Activated T-cell treated with anti-CD3 and anti-CD28 coated beads for 48 hours (primary cell): Measurements from ENCODE around the gene MYH2.

ENCODE experiments used
- DNase-seq: peaks from one replicate; pipeline ENCODE4 v3.0.0-alpha.2; 2020; ENCODE audit warnings: low read depth

MYH2 gene

DNA sequence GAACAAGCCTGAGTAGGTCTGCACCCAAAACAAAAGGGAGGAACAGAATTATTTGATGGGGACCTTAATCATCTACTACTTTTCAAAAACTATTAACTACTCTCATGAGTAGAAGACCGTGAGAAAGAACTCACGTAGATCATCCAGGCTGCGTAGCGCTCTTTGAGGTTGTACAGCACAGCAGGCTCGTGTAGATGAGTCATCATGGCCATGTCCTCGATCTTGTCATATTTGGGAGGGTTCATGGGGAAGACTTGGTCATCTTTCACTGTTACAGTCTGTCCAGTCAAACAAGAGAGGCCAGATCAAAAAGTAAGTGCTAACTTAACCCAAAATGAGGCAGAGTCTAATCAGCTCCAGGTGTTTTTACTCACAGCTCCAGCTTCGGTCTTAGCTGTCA, 33.4 kb downstream of the MYH2 start:
- no peak for DNase-seq

DNA sequence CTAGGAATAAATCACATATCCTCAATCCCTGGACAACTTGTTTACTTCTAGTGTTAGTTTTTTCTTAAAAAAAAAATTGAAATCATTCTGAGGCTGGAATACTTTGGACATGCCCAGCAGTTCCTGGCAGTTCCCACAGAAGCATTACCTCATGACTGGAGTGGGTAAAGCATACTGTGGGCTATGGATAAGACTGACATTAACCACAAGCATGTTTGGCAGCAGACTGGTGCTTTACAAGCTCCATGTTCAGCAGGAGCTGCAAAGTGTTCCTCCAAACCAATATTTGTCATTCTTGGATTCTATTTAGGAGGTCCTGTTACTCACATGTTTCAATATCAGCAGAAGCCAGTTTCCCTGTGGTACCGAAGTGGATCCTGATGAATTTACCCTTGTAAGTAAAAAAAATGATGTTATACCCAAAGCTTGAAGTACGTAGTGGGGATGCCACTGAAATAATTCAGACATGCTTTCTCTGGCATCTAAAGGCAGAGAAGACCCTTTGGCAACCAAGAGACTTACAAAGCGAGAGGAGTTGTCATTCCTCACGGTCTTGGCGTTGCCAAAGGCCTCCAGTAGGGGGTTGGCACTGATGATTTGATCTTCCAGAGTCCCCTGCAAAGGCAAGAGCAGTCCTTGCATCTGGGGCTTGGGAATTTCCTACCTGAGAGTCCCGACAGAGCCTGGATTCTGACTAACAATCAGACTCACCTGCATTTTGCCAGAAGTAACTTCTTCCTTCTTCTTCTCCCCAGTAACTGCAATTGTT, 36.0 kb downstream of the MYH2 start:
- no peak for DNase-seq

DNA sequence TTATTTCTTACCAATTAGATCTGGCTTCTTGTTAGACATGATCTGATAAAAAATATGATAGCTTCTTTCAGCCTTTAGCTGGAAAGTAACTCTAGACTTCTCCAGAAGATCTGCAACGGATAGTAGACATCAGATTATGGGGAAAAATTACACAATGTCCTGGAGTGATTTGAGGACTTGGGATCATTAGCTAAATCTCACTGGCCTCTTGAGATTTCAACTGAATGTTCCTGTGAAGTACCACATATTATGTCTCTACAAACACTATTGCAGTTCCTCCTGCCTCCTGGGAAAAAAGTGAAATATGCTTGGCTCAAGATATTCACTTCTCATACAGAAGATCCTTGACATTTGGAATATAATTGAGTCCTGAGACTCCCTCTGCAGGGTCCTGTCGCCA, 36.6 kb downstream of the MYH2 start:
- DNase-seq = no peak

DNA sequence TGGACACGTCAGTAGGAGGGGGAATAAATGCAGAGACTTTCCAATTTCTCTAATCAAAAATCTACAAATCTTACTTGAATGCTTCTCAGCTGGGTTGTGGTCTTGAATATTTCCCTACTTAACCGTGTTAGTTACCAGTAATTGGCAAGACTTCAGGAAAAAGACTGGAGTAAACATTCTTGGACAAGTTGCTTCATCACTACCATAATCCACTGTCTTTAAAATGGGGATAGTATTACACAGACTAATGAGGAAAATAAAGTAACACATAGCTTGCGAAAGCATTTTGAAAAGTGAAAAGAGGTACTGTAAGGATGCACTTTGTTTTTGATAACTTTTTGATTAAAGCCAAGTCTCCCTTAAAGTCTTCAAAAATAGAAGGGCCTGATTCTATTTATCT, 49.5 kb downstream of the MYH2 start:
- no peak for DNase-seq

DNA sequence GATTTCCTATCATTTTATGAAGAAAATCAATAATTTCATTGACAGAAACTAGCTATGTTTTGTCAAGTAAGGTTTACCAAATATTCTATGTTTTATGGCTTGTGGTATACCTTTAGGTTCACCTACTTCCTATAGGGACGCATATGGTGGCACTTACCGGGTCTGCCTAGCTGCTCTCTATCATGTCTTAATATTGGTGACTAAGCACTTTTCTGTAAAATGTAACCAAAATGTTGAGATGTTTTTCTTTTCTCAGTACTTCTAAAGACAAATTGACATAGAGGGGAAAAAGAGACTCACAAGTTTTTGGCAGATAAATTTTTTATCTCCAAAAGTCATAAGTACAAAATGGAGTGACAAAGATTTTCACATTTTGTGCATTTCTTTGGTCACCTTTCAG, 57.5 kb downstream of the MYH2 start:
- DNase-seq = no peak

DNA sequence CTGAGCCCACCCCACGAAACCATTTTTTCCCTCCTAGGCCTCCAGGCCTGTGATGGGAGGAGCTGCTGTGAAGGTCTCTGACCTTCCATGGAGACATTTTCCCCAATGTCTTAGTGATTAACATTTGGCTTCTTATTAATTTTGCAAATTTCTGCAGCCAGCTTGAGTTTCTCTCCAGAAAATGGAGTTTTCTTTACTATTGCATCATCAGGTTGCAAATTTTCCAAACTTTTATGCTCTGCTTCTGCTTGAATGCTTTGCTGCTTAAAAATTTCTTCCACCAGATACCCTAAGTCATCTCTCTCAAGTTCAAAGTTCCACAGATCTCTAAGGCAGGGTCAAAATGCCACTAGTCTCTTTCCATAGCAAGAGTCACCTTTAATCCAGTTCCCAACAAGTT, 67.2 kb downstream of the MYH2 start:
- no peak for DNase-seq

DNA sequence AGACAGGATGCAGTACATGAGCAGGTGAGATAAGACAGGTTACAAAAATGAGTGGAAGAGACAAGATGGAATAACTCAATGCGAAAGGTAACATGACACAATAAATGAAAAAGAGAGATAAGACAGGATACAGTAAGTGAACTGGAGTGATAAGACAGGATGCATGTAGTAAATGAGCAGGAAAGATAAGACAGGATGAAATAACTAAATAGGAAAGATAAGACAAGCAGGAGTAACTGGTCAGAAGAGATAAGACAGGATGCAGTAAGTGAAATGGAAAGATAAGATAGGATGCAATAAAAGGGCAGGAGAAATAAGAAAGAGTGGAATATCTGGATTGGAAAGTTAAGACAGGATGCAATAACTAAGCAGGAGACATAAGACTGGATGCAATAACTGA, 71.8 kb downstream of the MYH2 start:
- DNase-seq = no peak

DNA sequence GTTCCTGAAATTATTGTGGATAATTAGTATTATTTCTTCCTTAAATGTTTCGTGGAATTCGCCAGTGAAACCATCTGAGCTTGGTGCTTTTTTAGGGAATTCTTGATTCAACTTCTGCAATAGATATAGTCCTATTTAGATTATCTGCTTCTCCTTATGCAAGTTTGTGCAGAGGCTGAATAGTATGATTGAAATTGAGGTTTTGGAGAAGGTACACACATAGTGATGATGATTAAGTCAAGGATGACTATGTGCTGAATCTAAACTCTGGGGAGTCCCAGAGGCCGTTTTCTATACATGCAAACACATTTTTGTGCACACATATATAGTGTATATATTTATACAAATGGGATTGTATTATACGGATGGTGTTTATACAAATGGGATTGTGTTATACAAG, 74.9 kb downstream of the MYH2 start:
- no peak for DNase-seq

DNA sequence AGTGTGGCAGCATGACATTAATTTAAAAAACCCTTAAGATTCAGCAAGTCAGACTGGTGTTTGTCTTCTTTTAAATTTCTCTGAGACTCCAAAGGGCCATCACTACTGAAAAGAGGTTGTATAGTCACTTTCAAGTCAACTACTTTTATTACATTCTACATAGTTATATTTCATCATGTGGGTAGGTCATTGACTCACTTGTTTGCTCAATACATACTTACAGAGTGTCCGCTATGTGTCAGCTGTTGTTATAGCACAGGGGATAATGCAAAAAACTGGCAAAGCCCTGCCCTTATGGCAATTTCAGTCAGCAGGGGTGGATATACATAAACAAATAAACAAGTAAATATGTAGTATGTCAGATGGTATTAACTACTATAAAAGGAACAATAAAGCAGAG, 77.6 kb downstream of the MYH2 start:
- no peak for DNase-seq
